GM23338 (cell line): ENCODE data around the gene HEXA. TPM values are rescaled to one million over a fixed set of nuclear protein-coding genes. Genes with fewer than 3 reads are reported as not detected.

ENCODE experiments used
- ATAC-seq: fragments of 200-7000 bp; cut with Tn5 transposase; 3 replicates; pipeline ENCODE4 v1.9.1; 2020
- DNase-seq: peaks from one replicate; pipeline ENCODE4 v3.0.0-alpha.2; 2015; ENCODE audit warnings: low spot score
- H2AFZ ChIP-seq: fragments of 200-600 bp; sonication (generic); 2 replicates; pipeline ENCODE4 v1.8.0; 2016; ENCODE audit warnings: antibody characterized with exemption, mild to moderate bottlenecking, moderate library complexity
- H3F3A ChIP-seq: fragments of 200-600 bp; sonication (generic); replicated peaks from 2 replicates; pipeline ENCODE4 v1.8.0; 2017; ENCODE audit warnings: antibody characterized with exemption, mixed run types, low read depth
- H3K27ac ChIP-seq: fragments of 200-600 bp; sonication (generic); 2 replicates; pipeline ENCODE4 v1.6.1; 2016; ENCODE audit warnings: low read depth
- H3K27me3 ChIP-seq: fragments of 200-600 bp; sonication (generic); 2 replicates; pipeline ENCODE4 v1.8.0; 2016; ENCODE audit warnings: mild to moderate bottlenecking, mixed run types, moderate library complexity; ENCODE audit not compliant: insufficient read depth
- H3K36me3 ChIP-seq: fragments of 200-600 bp; sonication (generic); 2 replicates; pipeline ENCODE4 v1.8.0; 2016; ENCODE audit warnings: mild to moderate bottlenecking; ENCODE audit not compliant: insufficient read depth
- H3K4me1 ChIP-seq: fragments of 200-600 bp; sonication (generic); 2 replicates; pipeline ENCODE4 v1.8.0; 2016; ENCODE audit warnings: mild to moderate bottlenecking, moderate library complexity; ENCODE audit not compliant: insufficient read depth
- H3K4me2 ChIP-seq: fragments of 200-600 bp; sonication (generic); 2 replicates; pipeline ENCODE4 v1.7.1; 2017; ENCODE audit warnings: mixed run types
- H3K4me3 ChIP-seq: fragments of 200-600 bp; sonication (generic); 2 replicates; pipeline ENCODE4 v1.6.1; 2016; ENCODE audit warnings: mixed run types
- H3K79me2 ChIP-seq: fragments of 200-600 bp; sonication (generic); replicated peaks from 2 replicates; pipeline ENCODE4 v1.8.0; 2017; ENCODE audit warnings: mild to moderate bottlenecking; ENCODE audit not compliant: insufficient read depth
- H3K9me2 ChIP-seq: fragments of 200-600 bp; sonication (generic); 2 replicates; pipeline ENCODE4 v1.8.0; 2017; ENCODE audit not compliant: insufficient read depth
- H4K20me1 ChIP-seq: fragments of 200-600 bp; sonication (generic); replicated peaks from 2 replicates; pipeline ENCODE4 v1.8.0; 2017; ENCODE audit warnings: mild to moderate bottlenecking; ENCODE audit not compliant: insufficient read depth
- H3K27ac Mint-ChIP-seq: 2 replicates; pipeline ENCODE4 v1.8.0; 2020; ENCODE audit warnings: inconsistent platforms, mild to moderate bottlenecking, moderate library complexity, mixed read lengths
- H3K27me3 Mint-ChIP-seq: 3 replicates; pipeline ENCODE4 v1.8.0; 2022; ENCODE audit warnings: low read depth, mild to moderate bottlenecking, moderate library complexity, mixed read lengths, inconsistent platforms; ENCODE audit not compliant: insufficient read depth, poor library complexity
- H3K36me3 Mint-ChIP-seq: 3 replicates; pipeline ENCODE4 v1.8.0; 2021; ENCODE audit warnings: low read depth, mild to moderate bottlenecking, inconsistent platforms, moderate library complexity, mixed read lengths
- H3K4me1 Mint-ChIP-seq: 3 replicates; pipeline ENCODE4 v1.8.0; 2020; ENCODE audit warnings: mild to moderate bottlenecking, inconsistent platforms, mixed read lengths
- H3K4me3 Mint-ChIP-seq: 3 replicates; pipeline ENCODE4 v1.8.0; 2021; ENCODE audit warnings: moderate library complexity, mild to moderate bottlenecking, inconsistent platforms, mixed read lengths
- H3K9me3 Mint-ChIP-seq: 3 replicates; pipeline ENCODE4 v1.8.0; 2020; ENCODE audit warnings: moderate library complexity, mild to moderate bottlenecking, inconsistent platforms, mixed read lengths
- EZH2 ChIP-seq: fragments of 200-600 bp; sonication (generic); IDR thresholded peaks from one replicate; pipeline ENCODE4 v1.8.0; 2017; ENCODE audit warnings: antibody characterized with exemption, mild to moderate bottlenecking, low read depth; ENCODE audit not compliant: unreplicated experiment
- JUNB ChIP-seq: IDR thresholded peaks from one replicate; pipeline ENCODE4 v1.6.1; 2016; ENCODE audit warnings: antibody characterized with exemption; ENCODE audit not compliant: unreplicated experiment
- NANOG ChIP-seq: IDR thresholded peaks from 2 replicates; pipeline ENCODE4 v1.6.1; 2016; ENCODE audit warnings: antibody characterized with exemption, borderline replicate concordance
- STAT1 ChIP-seq: IDR thresholded peaks from one replicate; pipeline ENCODE4 v1.6.1; 2016; ENCODE audit warnings: antibody characterized with exemption; ENCODE audit not compliant: unreplicated experiment
- polyA plus RNA-seq: library from polyadenylated mRNA; unstranded; fragments of >200 nt; fragmentation: Nextera tagmentation; extraction: Ambion mirVana; gene quantifications from 2 replicates; pipeline ENCODE4 v1.2.1, GENCODE V29; 2016
- total RNA-seq: library from RNA; depleted of rRNA; stranded (reverse); fragments of >200 nt; shearing (Covaris generic); gene quantifications from 2 replicates; pipeline ENCODE4 v1.2.3, GENCODE V29; 2014
- TF ChIP-seq, protein P1 (sequence below): IDR thresholded peaks from one replicate; pipeline ENCODE4 v1.6.1; 2018; ENCODE audit warnings: antibody characterized with exemption; ENCODE audit not compliant: unreplicated experiment
- TF ChIP-seq, protein P2 (sequence below): fragments of 250-450 bp; sonication (Bioruptor Pico); IDR thresholded peaks from 2 replicates; pipeline ENCODE4 v1.5.0; 2020; ENCODE audit warnings: mild to moderate bottlenecking, moderate library complexity

HEXA gene
- total and polyA plus RNA-seq, 2 experiments from 2014 or later: 43.0 to 43.8 TPM

DNA sequence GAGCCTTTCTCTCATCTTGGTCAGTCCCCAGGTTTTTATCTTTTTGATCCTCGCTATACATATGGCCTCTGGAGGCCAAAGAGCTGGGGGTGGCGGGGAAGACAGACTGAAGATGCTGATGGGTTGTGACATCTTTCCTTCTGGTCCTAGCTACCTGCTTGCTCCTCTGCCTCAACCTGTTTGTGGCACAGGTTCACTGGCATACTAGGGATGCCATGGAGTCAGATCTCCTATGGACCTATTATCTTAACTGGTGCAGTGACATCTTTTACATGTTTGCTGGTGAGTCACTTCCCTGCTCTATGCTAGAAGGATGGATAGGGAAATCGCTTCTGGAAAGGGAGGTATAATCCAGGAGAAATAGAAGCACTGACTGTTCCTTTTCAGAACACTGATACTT lies 31.1 kb upstream of the HEXA start (continued):
- TF ChIP-seq, protein P1, sequence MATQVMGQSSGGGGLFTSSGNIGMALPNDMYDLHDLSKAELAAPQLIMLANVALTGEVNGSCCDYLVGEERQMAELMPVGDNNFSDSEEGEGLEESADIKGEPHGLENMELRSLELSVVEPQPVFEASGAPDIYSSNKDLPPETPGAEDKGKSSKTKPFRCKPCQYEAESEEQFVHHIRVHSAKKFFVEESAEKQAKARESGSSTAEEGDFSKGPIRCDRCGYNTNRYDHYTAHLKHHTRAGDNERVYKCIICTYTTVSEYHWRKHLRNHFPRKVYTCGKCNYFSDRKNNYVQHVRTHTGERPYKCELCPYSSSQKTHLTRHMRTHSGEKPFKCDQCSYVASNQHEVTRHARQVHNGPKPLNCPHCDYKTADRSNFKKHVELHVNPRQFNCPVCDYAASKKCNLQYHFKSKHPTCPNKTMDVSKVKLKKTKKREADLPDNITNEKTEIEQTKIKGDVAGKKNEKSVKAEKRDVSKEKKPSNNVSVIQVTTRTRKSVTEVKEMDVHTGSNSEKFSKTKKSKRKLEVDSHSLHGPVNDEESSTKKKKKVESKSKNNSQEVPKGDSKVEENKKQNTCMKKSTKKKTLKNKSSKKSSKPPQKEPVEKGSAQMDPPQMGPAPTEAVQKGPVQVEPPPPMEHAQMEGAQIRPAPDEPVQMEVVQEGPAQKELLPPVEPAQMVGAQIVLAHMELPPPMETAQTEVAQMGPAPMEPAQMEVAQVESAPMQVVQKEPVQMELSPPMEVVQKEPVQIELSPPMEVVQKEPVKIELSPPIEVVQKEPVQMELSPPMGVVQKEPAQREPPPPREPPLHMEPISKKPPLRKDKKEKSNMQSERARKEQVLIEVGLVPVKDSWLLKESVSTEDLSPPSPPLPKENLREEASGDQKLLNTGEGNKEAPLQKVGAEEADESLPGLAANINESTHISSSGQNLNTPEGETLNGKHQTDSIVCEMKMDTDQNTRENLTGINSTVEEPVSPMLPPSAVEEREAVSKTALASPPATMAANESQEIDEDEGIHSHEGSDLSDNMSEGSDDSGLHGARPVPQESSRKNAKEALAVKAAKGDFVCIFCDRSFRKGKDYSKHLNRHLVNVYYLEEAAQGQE: no peak
- TF ChIP-seq NANOG (no peak), EZH2 (no peak)
- TF ChIP-seq, protein P2, sequence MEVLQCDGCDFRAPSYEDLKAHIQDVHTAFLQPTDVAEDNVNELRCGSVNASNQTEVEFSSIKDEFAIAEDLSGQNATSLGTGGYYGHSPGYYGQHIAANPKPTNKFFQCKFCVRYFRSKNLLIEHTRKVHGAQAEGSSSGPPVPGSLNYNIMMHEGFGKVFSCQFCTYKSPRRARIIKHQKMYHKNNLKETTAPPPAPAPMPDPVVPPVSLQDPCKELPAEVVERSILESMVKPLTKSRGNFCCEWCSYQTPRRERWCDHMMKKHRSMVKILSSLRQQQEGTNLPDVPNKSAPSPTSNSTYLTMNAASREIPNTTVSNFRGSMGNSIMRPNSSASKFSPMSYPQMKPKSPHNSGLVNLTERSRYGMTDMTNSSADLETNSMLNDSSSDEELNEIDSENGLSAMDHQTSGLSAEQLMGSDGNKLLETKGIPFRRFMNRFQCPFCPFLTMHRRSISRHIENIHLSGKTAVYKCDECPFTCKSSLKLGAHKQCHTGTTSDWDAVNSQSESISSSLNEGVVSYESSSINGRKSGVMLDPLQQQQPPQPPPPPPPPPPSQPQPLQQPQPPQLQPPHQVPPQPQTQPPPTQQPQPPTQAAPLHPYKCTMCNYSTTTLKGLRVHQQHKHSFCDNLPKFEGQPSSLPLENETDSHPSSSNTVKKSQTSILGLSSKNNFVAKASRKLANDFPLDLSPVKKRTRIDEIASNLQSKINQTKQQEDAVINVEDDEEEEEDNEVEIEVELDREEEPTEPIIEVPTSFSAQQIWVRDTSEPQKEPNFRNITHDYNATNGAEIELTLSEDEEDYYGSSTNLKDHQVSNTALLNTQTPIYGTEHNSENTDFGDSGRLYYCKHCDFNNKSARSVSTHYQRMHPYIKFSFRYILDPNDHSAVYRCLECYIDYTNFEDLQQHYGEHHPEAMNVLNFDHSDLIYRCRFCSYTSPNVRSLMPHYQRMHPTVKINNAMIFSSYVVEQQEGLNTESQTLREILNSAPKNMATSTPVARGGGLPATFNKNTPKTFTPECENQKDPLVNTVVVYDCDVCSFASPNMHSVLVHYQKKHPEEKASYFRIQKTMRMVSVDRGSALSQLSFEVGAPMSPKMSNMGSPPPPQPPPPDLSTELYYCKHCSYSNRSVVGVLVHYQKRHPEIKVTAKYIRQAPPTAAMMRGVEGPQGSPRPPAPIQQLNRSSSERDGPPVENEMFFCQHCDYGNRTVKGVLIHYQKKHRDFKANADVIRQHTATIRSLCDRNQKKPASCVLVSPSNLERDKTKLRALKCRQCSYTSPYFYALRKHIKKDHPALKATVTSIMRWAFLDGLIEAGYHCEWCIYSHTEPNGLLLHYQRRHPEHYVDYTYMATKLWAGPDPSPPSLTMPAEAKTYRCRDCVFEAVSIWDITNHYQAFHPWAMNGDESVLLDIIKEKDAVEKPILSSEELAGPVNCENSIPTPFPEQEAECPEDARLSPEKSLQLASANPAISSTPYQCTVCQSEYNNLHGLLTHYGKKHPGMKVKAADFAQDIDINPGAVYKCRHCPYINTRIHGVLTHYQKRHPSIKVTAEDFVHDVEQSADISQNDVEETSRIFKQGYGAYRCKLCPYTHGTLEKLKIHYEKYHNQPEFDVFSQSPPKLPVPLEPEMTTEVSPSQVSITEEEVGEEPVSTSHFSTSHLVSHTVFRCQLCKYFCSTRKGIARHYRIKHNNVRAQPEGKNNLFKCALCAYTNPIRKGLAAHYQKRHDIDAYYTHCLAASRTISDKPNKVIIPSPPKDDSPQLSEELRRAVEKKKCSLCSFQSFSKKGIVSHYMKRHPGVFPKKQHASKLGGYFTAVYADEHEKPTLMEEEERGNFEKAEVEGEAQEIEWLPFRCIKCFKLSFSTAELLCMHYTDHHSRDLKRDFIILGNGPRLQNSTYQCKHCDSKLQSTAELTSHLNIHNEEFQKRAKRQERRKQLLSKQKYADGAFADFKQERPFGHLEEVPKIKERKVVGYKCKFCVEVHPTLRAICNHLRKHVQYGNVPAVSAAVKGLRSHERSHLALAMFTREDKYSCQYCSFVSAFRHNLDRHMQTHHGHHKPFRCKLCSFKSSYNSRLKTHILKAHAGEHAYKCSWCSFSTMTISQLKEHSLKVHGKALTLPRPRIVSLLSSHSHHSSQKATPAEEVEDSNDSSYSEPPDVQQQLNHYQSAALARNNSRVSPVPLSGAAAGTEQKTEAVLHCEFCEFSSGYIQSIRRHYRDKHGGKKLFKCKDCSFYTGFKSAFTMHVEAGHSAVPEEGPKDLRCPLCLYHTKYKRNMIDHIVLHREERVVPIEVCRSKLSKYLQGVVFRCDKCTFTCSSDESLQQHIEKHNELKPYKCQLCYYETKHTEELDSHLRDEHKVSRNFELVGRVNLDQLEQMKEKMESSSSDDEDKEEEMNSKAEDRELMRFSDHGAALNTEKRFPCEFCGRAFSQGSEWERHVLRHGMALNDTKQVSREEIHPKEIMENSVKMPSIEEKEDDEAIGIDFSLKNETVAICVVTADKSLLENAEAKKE (CRISPR knock-in tag): no peak

DNA sequence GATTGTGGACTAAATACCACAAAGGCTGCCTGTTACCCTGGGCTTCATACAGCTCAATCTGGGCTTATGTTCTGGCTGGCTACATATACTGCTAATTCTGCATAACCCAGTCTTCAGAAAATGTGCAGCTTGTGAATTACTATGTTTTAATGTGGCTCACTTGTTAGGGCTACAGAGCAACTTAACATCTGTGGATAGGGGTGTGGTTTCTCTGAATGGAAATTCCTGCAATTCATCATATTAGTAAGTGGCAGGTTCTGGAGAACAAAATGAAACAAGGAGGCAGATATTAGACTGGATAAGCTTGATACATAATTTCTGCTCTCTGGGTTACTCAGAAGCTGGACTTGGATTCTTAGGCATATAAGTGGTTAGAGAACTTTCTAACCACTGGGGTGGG lies 29.0 kb upstream of the HEXA start:
- H3K4me3 Mint-ChIP-seq: no peak overlapping the region
- Histone ChIP-seq H2AFZ (no peak overlapping the region), H3F3A (no peaks in the 10 kb centered on the region), H3K27me3 (peaks cover 19% of the 10 kb centered on the region), H3K4me1 (no peaks in the 10 kb centered on the region), H3K4me2 (no peak overlapping the region), H3K4me3 (no peak overlapping the region), H4K20me1 (no peaks in the 10 kb centered on the region), H3K36me3 (no peaks in the 10 kb centered on the region), H3K79me2 (no peaks in the 10 kb centered on the region), H3K27ac (no peak overlapping the region), H3K9me2 (no peaks in the 10 kb centered on the region)
- no peak overlapping the region for H3K27ac Mint-ChIP-seq
- H3K4me1 Mint-ChIP-seq: no peaks in the 10 kb centered on the region
- TF ChIP-seq, protein P2 (CRISPR knock-in tag): no peak
- TF ChIP-seq JUNB (no peak), STAT1 (no peak)
- no peaks in the 10 kb centered on the region for H3K36me3 Mint-ChIP-seq
- DNase-seq: no peak
- no peaks in the 10 kb centered on the region for H3K27me3 Mint-ChIP-seq
- no peaks in the 10 kb centered on the region for H3K9me3 Mint-ChIP-seq
- ATAC-seq: no peak
